MG63 (cell line): Measurements from ENCODE around the gene NDUFS8. TPM values are rescaled to one million over a fixed set of nuclear protein-coding genes. Genes with fewer than 3 reads are reported as not detected.
A peak's percentile ranks its signal among the peaks of the same experiment; 100 is the strongest.

Experiments
- DNase-seq: peaks from one replicate; pipeline ENCODE4 v3.0.0-alpha.2; 2020
- H3K27me3 ChIP-seq: fragments of 250-450 bp; sonication (Bioruptor Pico); 2 replicates; pipeline ENCODE4 v1.5.1; 2020; ENCODE audit warnings: mild to moderate bottlenecking, moderate library complexity
- H3K36me3 ChIP-seq: fragments of 250-450 bp; sonication (Bioruptor Pico); 2 replicates; pipeline ENCODE4 v1.5.1; 2020; ENCODE audit warnings: mild to moderate bottlenecking, moderate library complexity
- H3K4me3 ChIP-seq: fragments of 250-450 bp; sonication (Bioruptor Pico); 2 replicates; pipeline ENCODE4 v1.5.1; 2020; ENCODE audit warnings: mild to moderate bottlenecking, moderate library complexity
- H3K9me3 ChIP-seq: fragments of 250-450 bp; sonication (Bioruptor Pico); 2 replicates; pipeline ENCODE4 v1.5.1; 2020; ENCODE audit warnings: mild to moderate bottlenecking, moderate library complexity
- total RNA-seq: library from RNA; depleted of rRNA; stranded (reverse); fragments of >200 nt; shearing (Covaris generic); gene quantifications from 2 replicates; pipeline ENCODE4 v1.2.3, GENCODE V29; 2014; ENCODE audit warnings: low replicate concordance

The NDUFS8 gene
- total RNA-seq, 1 experiment from 2014 or later: 256 TPM

- H3K9me3 ChIP-seq: no peaks in the 10 kb centered on the region
- peak overlapping the region; percentile 57 for H3K4me3 ChIP-seq
- no peak for DNase-seq
- 0 out of 2 replicates have a peak, but pooled peaks cover under 1% of the 10 kb centered on the region for H3K36me3 ChIP-seq
- H3K27me3 ChIP-seq: no peaks in the 10 kb centered on the region
These were observed 9.1 kb downstream of the NDUFS8 start for GRCh38 chr11:68039526-68040086.

- 0 out of 2 replicates have a peak, but pooled peaks cover 4% of the 10 kb centered on the region for H3K36me3 ChIP-seq
- H3K4me3 ChIP-seq: peak overlapping the region; percentile 57
- DNase-seq: peak; percentile 48
These were observed 9.8 kb downstream of the NDUFS8 start for GRCh38 chr11:68040101-68040956.

GRCh38 chr11:68040957-68041591, 10.6 kb downstream of the NDUFS8 start:
- no peak overlapping the region for H3K4me3 ChIP-seq
- H3K27me3 ChIP-seq: no peaks in the 10 kb centered on the region
- H3K9me3 ChIP-seq: no peaks in the 10 kb centered on the region
- H3K36me3 ChIP-seq: 0 out of 2 replicates have a peak, but pooled peaks cover 4% of the 10 kb centered on the region
- no peak for DNase-seq

More at GRCh38 chr11:68040101-68040956, 9.8 kb downstream of the NDUFS8 start:
- no peaks in the 10 kb centered on the region for H3K27me3 ChIP-seq
- no peaks in the 10 kb centered on the region for H3K9me3 ChIP-seq

- 0 out of 2 replicates have a peak, but pooled peaks cover 4% of the 10 kb centered on the region for H3K36me3 ChIP-seq
- no peaks in the 10 kb centered on the region for H3K9me3 ChIP-seq
- H3K4me3 ChIP-seq: no peak overlapping the region
- DNase-seq: no peak
- no peaks in the 10 kb centered on the region for H3K27me3 ChIP-seq
These were observed 11.2 kb downstream of the NDUFS8 start for GRCh38 chr11:68041617-68042218.

GRCh38 chr11:68042219-68043028, 11.9 kb downstream of the NDUFS8 start:
- H3K9me3 ChIP-seq: no peaks in the 10 kb centered on the region
- H3K36me3 ChIP-seq: peaks cover 4% of the 10 kb centered on the region; the same call in 1 of the 2 replicates
- no peak for DNase-seq
- H3K27me3 ChIP-seq: no peaks in the 10 kb centered on the region
- H3K4me3 ChIP-seq: no peak overlapping the region

- DNase-seq: no peak
- no peaks in the 10 kb centered on the region for H3K9me3 ChIP-seq
- peaks cover 6% of the 10 kb centered on the region; the same call in 1 of the 2 replicates for H3K36me3 ChIP-seq
- no peaks in the 10 kb centered on the region for H3K27me3 ChIP-seq
- H3K4me3 ChIP-seq: no peak overlapping the region
These were observed 12.5 kb downstream of the NDUFS8 start for GRCh38 chr11:68043029-68043348.

- Histone ChIP-seq H3K27me3 (no peaks in the 10 kb centered on the region), H3K9me3 (no peaks in the 10 kb centered on the region), H3K4me3 (no peak overlapping the region), H3K36me3 (peaks cover 6% of the 10 kb centered on the region; the same call in 1 of the 2 replicates)
- DNase-seq: no peak
These were observed 13.1 kb downstream of the NDUFS8 start for GRCh38 chr11:68043349-68044144.

- DNase-seq: no peak
- H3K9me3 ChIP-seq: no peaks in the 10 kb centered on the region
These were observed 13.8 kb downstream of the NDUFS8 start for GRCh38 chr11:68044145-68044813.

GRCh38 chr11:68044898-68045351, 14.4 kb downstream of the NDUFS8 start:
- H3K4me3 ChIP-seq: no peak overlapping the region
- peaks cover 7% of the 10 kb centered on the region; the same call in 1 of the 2 replicates for H3K36me3 ChIP-seq
- H3K9me3 ChIP-seq: no peaks in the 10 kb centered on the region
- DNase-seq: no peak
- no peaks in the 10 kb centered on the region for H3K27me3 ChIP-seq

More at GRCh38 chr11:68044145-68044813, 13.8 kb downstream of the NDUFS8 start:
- no peaks in the 10 kb centered on the region for H3K27me3 ChIP-seq
- H3K4me3 ChIP-seq: no peak overlapping the region
- peaks cover 6% of the 10 kb centered on the region; the same call in 1 of the 2 replicates for H3K36me3 ChIP-seq

GRCh38 chr11:68047437-68048290, 17.2 kb downstream of the NDUFS8 start:
- no peaks in the 10 kb centered on the region for H3K27me3 ChIP-seq
- no peaks in the 10 kb centered on the region for H3K9me3 ChIP-seq
- no peak overlapping the region for H3K4me3 ChIP-seq
- H3K36me3 ChIP-seq: peaks cover 9% of the 10 kb centered on the region
- no peak for DNase-seq

GRCh38 chr11:68048681-68049508, 18.4 kb downstream of the NDUFS8 start:
- no peaks in the 10 kb centered on the region for H3K9me3 ChIP-seq
- H3K36me3 ChIP-seq: peaks cover 9% of the 10 kb centered on the region
- H3K4me3 ChIP-seq: no peak overlapping the region
- DNase-seq: no peak
- no peaks in the 10 kb centered on the region for H3K27me3 ChIP-seq

GRCh38 chr11:68049509-68050370, 19.3 kb downstream of the NDUFS8 start:
- no peak for DNase-seq
- H3K27me3 ChIP-seq: no peaks in the 10 kb centered on the region
- H3K36me3 ChIP-seq: peaks cover 7% of the 10 kb centered on the region

More at GRCh38 chr11:68049509-68050370, 19.3 kb downstream of the NDUFS8 start:
- Histone ChIP-seq H3K4me3 (no peak overlapping the region), H3K9me3 (no peaks in the 10 kb centered on the region)
